Activated effector memory CD4-positive, alpha-beta T cell treated with anti-CD3 and anti-CD28 coated beads, Interleukin-2, amount 50 U/mL, for 16 hours (primary cell): Measurements from ENCODE around the gene NPAT.
"Not testable (repeated sequence)": the region's sequence is repeated elsewhere in the genome, so short reads cannot be mapped to it uniquely, and the experiment has no call there.

ENCODE experiments used
- DNase-seq: peaks from one replicate; pipeline ENCODE4 v3.0.0-alpha.2; 2020

NPAT gene

GRCh38 chr11:108218912-108219783 lies 3.3 kb downstream of the NPAT start:
- DNase-seq: no peak

- no peak for DNase-seq
Observed at GRCh38 chr11:108218455-108218854, 4.0 kb downstream of the NPAT start.

- no peak for DNase-seq
Observed at GRCh38 chr11:108216988-108217387, 5.5 kb downstream of the NPAT start.

GRCh38 chr11:108213784-108214183 lies 8.7 kb downstream of the NPAT start:
- DNase-seq: no peak

GRCh38 chr11:108210441-108210840 lies 12.0 kb downstream of the NPAT start:
- no peak for DNase-seq

GRCh38 chr11:108207683-108208060 lies 14.8 kb downstream of the NPAT start:
- no peak for DNase-seq

- DNase-seq: no peak
Observed at GRCh38 chr11:108206969-108207682, 15.3 kb downstream of the NPAT start.

GRCh38 chr11:108206171-108206570 lies 16.3 kb downstream of the NPAT start:
- DNase-seq: no peak

GRCh38 chr11:108204929-108205499 lies 17.4 kb downstream of the NPAT start:
- DNase-seq: no peak

GRCh38 chr11:108204376-108204775 lies 18.1 kb downstream of the NPAT start:
- no peak for DNase-seq

- no peak for DNase-seq
Observed at GRCh38 chr11:108203075-108203474, 19.4 kb downstream of the NPAT start.

- peak; percentile 86 for DNase-seq
Observed at GRCh38 chr11:108199446-108200321, 22.8 kb downstream of the NPAT start.

GRCh38 chr11:108198833-108199232 lies 23.6 kb downstream of the NPAT start:
- no peak for DNase-seq

GRCh38 chr11:108197351-108197750 lies 25.1 kb downstream of the NPAT start:
- DNase-seq: no peak

- DNase-seq: no peak
Observed at GRCh38 chr11:108196901-108197300, 25.5 kb downstream of the NPAT start.

- DNase-seq: no peak
Observed at GRCh38 chr11:108193725-108194124, 28.7 kb downstream of the NPAT start.

GRCh38 chr11:108177570-108177969 lies 44.9 kb downstream of the NPAT start:
- DNase-seq: no peak

GRCh38 chr11:108170184-108170583 lies 52.3 kb downstream of the NPAT start:
- no peak for DNase-seq

- no peak for DNase-seq
Observed at GRCh38 chr11:108167624-108168023, 54.8 kb downstream of the NPAT start.

GRCh38 chr11:108162878-108163277 lies 59.6 kb downstream of the NPAT start:
- not testable (repeated sequence) for DNase-seq

- DNase-seq: no peak
Observed at GRCh38 chr11:108160970-108161566, 61.4 kb downstream of the NPAT start.

GRCh38 chr11:108154591-108154990 lies 67.8 kb downstream of the NPAT start:
- no peak for DNase-seq
